Measurements from ENCODE around the gene HOXC10.

HOXC10 gene

DNA sequence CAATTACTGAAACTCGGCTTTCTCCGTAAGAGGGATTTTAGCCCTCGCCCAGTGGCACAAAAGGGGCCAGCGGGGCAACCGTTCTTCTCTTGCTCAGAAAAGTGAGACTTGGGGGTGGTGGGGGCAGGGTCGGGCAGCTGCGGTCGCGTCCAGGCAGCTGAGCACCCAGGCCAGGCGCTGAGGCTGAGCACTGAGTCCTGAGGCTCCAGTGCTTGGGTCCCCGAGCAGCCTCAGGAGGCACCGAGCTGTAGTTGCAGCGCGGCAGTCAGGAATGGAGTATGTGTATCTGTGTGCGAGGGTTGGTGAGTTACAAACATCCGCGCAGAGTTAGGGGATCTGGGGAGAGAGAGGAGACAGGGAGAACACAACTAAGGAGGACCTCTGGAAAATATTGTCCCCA is 39.2 kb downstream of the HOXC10 start:
- ChIA-PET CTCF (interaction anchor here (1.0 to 23.4 kb wide), 7 partner anchors 8 to 355 kb away, joined by 3 to 908 read pairs (median 44); partner anchors contain the start of genes HOXC10, HOXC5, HOXC8 and HOXC9), POLR2A (interaction anchor here (0.7 to 3.0 kb wide), 6 partner anchors 10 to 744 kb away, joined by 3 to 23 read pairs (median 4); partner anchors contain the start of genes HOXC10, HOXC8 and HOXC9)
- TF ChIP-seq, protein P1, sequence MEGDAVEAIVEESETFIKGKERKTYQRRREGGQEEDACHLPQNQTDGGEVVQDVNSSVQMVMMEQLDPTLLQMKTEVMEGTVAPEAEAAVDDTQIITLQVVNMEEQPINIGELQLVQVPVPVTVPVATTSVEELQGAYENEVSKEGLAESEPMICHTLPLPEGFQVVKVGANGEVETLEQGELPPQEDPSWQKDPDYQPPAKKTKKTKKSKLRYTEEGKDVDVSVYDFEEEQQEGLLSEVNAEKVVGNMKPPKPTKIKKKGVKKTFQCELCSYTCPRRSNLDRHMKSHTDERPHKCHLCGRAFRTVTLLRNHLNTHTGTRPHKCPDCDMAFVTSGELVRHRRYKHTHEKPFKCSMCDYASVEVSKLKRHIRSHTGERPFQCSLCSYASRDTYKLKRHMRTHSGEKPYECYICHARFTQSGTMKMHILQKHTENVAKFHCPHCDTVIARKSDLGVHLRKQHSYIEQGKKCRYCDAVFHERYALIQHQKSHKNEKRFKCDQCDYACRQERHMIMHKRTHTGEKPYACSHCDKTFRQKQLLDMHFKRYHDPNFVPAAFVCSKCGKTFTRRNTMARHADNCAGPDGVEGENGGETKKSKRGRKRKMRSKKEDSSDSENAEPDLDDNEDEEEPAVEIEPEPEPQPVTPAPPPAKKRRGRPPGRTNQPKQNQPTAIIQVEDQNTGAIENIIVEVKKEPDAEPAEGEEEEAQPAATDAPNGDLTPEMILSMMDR (IDR thresholded peaks at IDR 0.05; ENCODE audit: insufficient read depth, low read length, missing control alignments): no peak
- H3K4me3 ChIP-seq (ENCODE audit: low read depth, low read length): peak overlapping the region; percentile 55
- no peak for DNase-seq (ENCODE audit: low read depth, low spot score)

DNA sequence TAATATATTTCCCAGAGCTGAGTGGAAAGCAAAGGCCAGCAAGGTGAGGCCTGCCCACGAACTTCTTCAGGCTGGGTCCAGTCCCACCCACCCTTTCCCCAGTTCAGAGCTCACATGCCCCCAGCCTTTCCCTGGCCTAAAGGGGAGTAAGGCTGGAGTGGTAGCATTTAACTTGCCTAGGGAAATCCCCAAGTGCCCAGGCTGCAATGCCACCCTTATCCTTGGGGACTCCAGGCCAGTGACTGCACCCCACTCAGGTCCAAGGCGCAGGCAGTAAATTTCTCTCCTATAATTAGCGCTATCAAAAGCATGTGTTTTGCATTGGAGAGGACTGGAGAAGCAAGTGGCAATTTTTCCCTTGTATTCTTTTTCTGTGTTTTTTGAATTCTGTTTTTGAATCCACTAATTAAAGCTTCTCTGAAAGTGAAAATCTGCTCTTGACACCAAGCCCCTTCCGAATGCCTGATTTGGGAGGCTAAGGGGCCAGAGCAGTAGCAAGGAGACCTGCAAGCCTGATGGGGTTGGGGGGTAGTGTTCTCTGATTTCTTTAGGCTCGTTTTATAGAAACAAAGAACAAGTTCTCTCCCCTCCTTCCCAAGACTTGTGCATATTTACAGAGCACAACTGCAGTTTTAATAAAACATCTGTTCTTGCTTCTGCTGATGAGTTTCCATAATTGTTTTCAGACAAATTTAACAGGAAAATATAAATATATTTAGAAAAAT is 39.8 kb downstream of the HOXC10 start:
- ChIA-PET CTCF (interaction anchor here (1.0 to 23.4 kb wide), 7 partner anchors 7 to 355 kb away, joined by 3 to 908 read pairs (median 44); partner anchors contain the start of genes HOXC10, HOXC5, HOXC8 and HOXC9), POLR2A (interaction anchor here (0.6 to 3.0 kb wide), 4 partner anchors 11 to 183 kb away, joined by 3 to 23 read pairs (median 4); partner anchors contain the start of genes HOXC10 and HOXC8)
- TF ChIP-seq, protein P1 (IDR thresholded peaks at IDR 0.05; ENCODE audit: insufficient read depth, low read length, missing control alignments): no peak
- peak overlapping the region; percentile 55 for H3K4me3 ChIP-seq (ENCODE audit: low read depth, low read length)
- no peak for DNase-seq (ENCODE audit: low read depth, low spot score)

DNA sequence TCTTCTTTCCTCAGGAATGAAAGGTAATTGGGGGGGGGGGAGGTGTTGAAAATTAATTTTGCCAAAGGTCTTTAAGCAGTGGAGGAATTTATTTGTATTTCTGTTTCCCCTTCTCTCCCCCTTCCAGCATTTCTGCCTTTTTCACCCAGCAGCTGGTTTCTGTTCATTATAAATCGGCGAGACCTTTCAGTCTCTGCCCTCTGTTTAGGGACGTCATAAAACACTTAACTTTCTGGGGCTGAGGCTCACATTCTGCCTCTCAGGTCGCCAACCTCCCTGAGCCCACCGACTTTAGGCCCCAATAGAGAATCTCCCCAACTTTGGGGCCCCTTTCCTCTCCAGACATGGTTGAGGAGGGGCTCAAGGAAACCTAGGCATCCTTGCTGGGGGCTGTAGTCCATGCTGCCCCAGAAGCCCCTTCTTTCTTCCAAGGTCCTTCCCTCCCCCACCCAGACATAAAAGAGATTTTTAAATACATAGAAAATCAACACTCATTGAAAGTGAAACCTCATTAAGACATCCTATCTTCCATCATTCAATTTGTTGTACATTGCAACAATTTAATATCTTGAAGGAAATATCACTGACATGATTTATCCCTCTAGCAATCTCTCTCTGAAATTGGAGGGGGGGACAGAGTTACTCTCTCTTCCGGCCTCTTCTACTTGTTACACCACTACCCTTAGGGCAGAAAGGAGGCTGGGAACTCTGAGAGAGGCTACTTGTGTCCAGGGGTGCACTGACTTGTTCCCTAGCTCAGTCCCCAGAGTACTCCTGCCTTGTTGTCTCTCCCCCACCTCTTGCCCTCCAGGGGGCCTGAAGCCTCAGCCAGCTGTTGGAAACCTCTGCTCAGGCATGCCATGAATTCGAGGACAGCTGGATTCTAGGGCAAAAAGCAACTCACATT is 40.8 kb downstream of the HOXC10 start:
- CTCF ChIA-PET: interaction anchor here (3.4 to 23.4 kb wide), 5 partner anchors 18 to 189 kb away, joined by 10 to 908 read pairs (median 44); partner anchors contain the start of genes HOXC10, HOXC8, HOXC9 and SMUG1
- TF ChIP-seq, protein P1 (IDR thresholded peaks at IDR 0.05; ENCODE audit: insufficient read depth, low read length, missing control alignments): peak; percentile 19
- DNase-seq (ENCODE audit: low read depth, low spot score): no peak
- H3K4me3 ChIP-seq (ENCODE audit: low read depth, low read length): peak overlapping the region; percentile 42
- POLR2A ChIA-PET: interaction anchor here (0.9 to 3.9 kb wide), 5 partner anchors 9 to 41 kb away, joined by 3 to 28 read pairs (median 14); partner anchors contain the start of genes HOXC10 and HOXC8

DNA sequence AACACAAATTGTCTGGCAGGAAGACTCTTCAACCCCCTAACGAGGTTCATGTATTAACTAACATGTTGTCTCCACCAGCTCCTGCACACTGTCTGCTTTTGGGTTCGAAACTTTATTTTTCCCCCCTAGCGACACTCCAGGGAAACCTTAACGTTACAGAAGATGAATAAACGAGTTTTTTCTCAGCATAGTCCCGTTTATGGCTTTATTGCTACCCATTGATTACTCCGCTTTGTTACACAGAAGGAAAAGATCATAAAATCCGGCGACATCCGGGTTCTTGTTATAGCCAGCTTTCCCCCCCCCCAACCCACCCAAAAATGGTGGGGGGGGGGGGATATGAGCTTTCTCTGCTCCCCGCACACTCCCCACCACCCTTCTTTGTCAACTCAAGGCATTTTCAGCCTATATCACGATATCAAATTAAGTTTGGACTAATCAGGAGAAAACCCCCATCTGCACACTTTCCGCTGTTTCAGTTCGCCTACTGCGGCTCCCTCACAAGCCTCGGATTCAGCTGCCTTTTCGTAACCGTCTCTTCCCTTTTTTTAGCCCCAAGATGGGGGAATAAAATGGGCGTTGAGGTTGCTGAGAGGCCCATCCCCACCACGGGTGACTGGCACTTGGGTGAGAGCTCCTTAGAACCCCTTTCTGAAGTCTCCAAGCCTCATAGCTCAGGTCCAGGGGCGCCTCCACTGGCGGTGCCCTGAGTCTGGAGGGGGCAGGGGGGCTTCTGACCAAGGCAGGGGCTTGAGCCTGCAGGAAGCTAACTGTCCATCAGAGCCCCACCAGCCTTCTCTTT is 41.9 kb downstream of the HOXC10 start:
- no peak for DNase-seq (ENCODE audit: low read depth, low spot score)
- CTCF ChIA-PET: interaction anchor here (0.9 to 23.4 kb wide), 9 partner anchors 10 to 342 kb away, joined by 3 to 908 read pairs (median 4); partner anchors contain the start of genes HOXC8, HOXC9 and SMUG1
- H3K4me3 ChIP-seq (ENCODE audit: low read depth, low read length): peak overlapping the region; percentile 39
- POLR2A ChIA-PET: interaction anchor here (0.5 to 3.9 kb wide), 5 partner anchors 10 to 36 kb away, joined by 3 to 28 read pairs (median 6); partner anchors contain the start of gene HOXC8
- TF ChIP-seq, protein P1 (IDR thresholded peaks at IDR 0.05; ENCODE audit: insufficient read depth, low read length, missing control alignments): no peak

DNA sequence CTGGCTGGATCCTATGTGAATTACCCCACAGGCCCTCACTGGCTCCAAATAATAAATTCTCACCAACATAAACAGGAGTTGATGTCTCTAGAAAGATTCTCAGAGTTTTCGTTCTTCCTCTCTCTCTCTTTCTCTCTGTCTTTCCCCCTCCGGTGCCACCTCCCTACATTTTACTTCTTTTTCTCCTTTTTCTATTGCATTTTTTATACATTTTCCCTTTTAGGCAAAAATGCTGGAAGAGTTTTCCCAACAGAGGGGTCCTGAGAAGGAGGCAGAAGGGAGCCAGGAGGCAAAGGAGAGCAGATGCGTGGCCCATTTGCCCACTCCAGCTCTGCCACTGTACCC is 42.5 kb downstream of the HOXC10 start:
- ChIA-PET POLR2A (interaction anchor here (1.4 to 3.9 kb wide), 5 partner anchors 10 to 36 kb away, joined by 6 to 28 read pairs (median 8); partner anchors contain the start of genes HOXC8 and HOXC9), CTCF (interaction anchor here (0.9 to 23.4 kb wide), 8 partner anchors 9 to 297 kb away, joined by 3 to 908 read pairs (median 4); partner anchors contain the start of genes HOXC8, HOXC9 and SMUG1)
- no peak for DNase-seq (ENCODE audit: low read depth, low spot score)
- TF ChIP-seq, protein P1 (IDR thresholded peaks at IDR 0.05; ENCODE audit: insufficient read depth, low read length, missing control alignments): no peak
- H3K4me3 ChIP-seq (ENCODE audit: low read depth, low read length): peak overlapping the region; percentile 39

Measured in AG04449 (cell line).